ENCODE measurements around the gene SHISAL1. TPM values are rescaled to one million over a fixed set of nuclear protein-coding genes. Genes with fewer than 3 reads are reported as not detected.

SHISAL1 gene
- total and polyA plus RNA-seq, 2 donors (not counting 1 experiment from before 2014, with no cell fraction given), result not detected

- no peak overlapping the region for H3K4me2 ChIP-seq (replicated peaks; ENCODE audit: low read depth, low read length, poor library complexity, severe bottlenecking)
- no peaks in the 10 kb centered on the region for H3K36me3 ChIP-seq (replicated peaks in 1 of 2; ENCODE audit: control extremely low read depth in 1 of 2, control insufficient read depth in 1 of 2, extremely low read depth in 1 of 2, insufficient read depth in 2 of 2, low read length in 1 of 2)
- peaks cover 0 to 3% (median 0%) of the 10 kb centered on the region in 3 donors for H3K9me3 ChIP-seq (ENCODE audit: control extremely low read depth in 1 of 3, control insufficient read depth in 2 of 3, insufficient read depth in 1 of 3, low read length in 2 of 3)
- no peaks in the 10 kb centered on the region for H3K9me3 Mint-ChIP-seq (ENCODE audit: insufficient read depth)
- no peak overlapping the region for H3K4me3 Mint-ChIP-seq
- H3K27me3 Mint-ChIP-seq, result peaks cover 24% of the 10 kb centered on the region
- ATAC-seq (ENCODE audit: low read depth) (no peak), DNase-seq (no peak)
- no peak overlapping the region for H2AFZ ChIP-seq (ENCODE audit: insufficient read depth, low read depth, low read length, poor library complexity, severe bottlenecking)
- H3K4me1 ChIP-seq (ENCODE audit: control insufficient read depth in 2 of 2, insufficient read depth in 2 of 2, low read length in 2 of 2), result peaks cover 3% of the 10 kb centered on the region in 2 donors
- intact Hi-C loops (cut with micrococcal nuclease), result no loop called here
- no peak overlapping the region for H3K27ac Mint-ChIP-seq
- H3K27me3 ChIP-seq (replicated peaks in 1 of 4; ENCODE audit: control extremely low read depth in 1 of 4, control insufficient read depth in 3 of 4, insufficient read depth in 4 of 4, low read length in 3 of 4), result peaks cover 0 to 11% (median 0%) of the 10 kb centered on the region in 4 experiments
- no peaks in the 10 kb centered on the region for H3K79me2 ChIP-seq (ENCODE audit: control insufficient read depth, insufficient read depth, low read length)
- TF ChIP-seq EZH2 (IDR thresholded peaks at IDR 0.05; ENCODE audit: borderline replicate concordance, insufficient read depth, low read depth, low read length, poor library complexity, severe bottlenecking), result no peak
- no peak for TF ChIP-seq CTCF (IDR thresholded peaks at IDR 0.05)
- no peak overlapping the region for H3K4me3 ChIP-seq (ENCODE audit: control extremely low read depth in 1 of 5, extremely low read depth in 1 of 5, insufficient read depth in 1 of 5, low read depth in 2 of 5, low read length in 4 of 5)
- no peak overlapping the region for H3K9ac ChIP-seq (ENCODE audit: low read length)
- 80% methylated on average over 2 of the region's 5 CpGs for WGBS (ENCODE audit: insufficient coverage)
- H4K20me1 ChIP-seq (ENCODE audit: control insufficient read depth, insufficient read depth, low read length, poor library complexity, severe bottlenecking), result no peaks in the 10 kb centered on the region
- CTCF ChIA-PET, result no interaction called here
- H3K27ac ChIP-seq (ENCODE audit: low read length in 2 of 2), result no peak overlapping the region
- H3K4me1 Mint-ChIP-seq, result peaks cover 4% of the 10 kb centered on the region
- POLR2A ChIA-PET, result no interaction called here
Measured at GRCh38 chr22:44267856-44268255, 44.9 kb downstream of the SHISAL1 start.

GRCh38 chr22:44266796-44267760, 45.7 kb downstream of the SHISAL1 start:
- Histone ChIP-seq H3K79me2 (ENCODE audit: control insufficient read depth, insufficient read depth, low read length) (no peaks in the 10 kb centered on the region), H3K9ac (ENCODE audit: low read length) (no peak overlapping the region)
- CTCF ChIA-PET, result no interaction called here

More at GRCh38 chr22:44266796-44267760, 45.7 kb downstream of the SHISAL1 start:
- Mint-ChIP-seq H3K27ac (no peak overlapping the region), H3K9me3 (ENCODE audit: insufficient read depth) (no peaks in the 10 kb centered on the region), H3K4me3 (no peak overlapping the region), H3K27me3 (peaks cover 24% of the 10 kb centered on the region), H3K4me1 (peaks cover under 1% of the 10 kb centered on the region)
- peaks cover 0 to 3% (median 0%) of the 10 kb centered on the region in 3 donors for H3K9me3 ChIP-seq (ENCODE audit: control extremely low read depth in 1 of 3, control insufficient read depth in 2 of 3, insufficient read depth in 1 of 3, low read length in 2 of 3)
- H3K4me3 ChIP-seq (ENCODE audit: control extremely low read depth in 1 of 5, extremely low read depth in 1 of 5, insufficient read depth in 1 of 5, low read depth in 2 of 5, low read length in 4 of 5), result no peak overlapping the region
- no peaks in the 10 kb centered on the region for H3K36me3 ChIP-seq (replicated peaks in 1 of 2; ENCODE audit: control extremely low read depth in 1 of 2, control insufficient read depth in 1 of 2, extremely low read depth in 1 of 2, insufficient read depth in 2 of 2, low read length in 1 of 2)
- TF ChIP-seq EZH2 (IDR thresholded peaks at IDR 0.05; ENCODE audit: borderline replicate concordance, insufficient read depth, low read depth, low read length, poor library complexity, severe bottlenecking) (no peak), CTCF (IDR thresholded peaks at IDR 0.05) (no peak)
- no peak overlapping the region for H3K4me2 ChIP-seq (replicated peaks; ENCODE audit: low read depth, low read length, poor library complexity, severe bottlenecking)
- POLR2A ChIA-PET, result no interaction called here
- DNase-seq (no peak), ATAC-seq (ENCODE audit: low read depth) (no peak)
- no peaks in the 10 kb centered on the region for H4K20me1 ChIP-seq (ENCODE audit: control insufficient read depth, insufficient read depth, low read length, poor library complexity, severe bottlenecking)
- no peaks in the 10 kb centered on the region for H3K4me1 ChIP-seq (ENCODE audit: control insufficient read depth in 2 of 2, insufficient read depth in 2 of 2, low read length in 2 of 2)
- intact Hi-C loops (cut with micrococcal nuclease), result no loop called here
- H2AFZ ChIP-seq (ENCODE audit: insufficient read depth, low read depth, low read length, poor library complexity, severe bottlenecking), result no peak overlapping the region
- peaks cover 0 to 11% (median 0%) of the 10 kb centered on the region in 4 experiments for H3K27me3 ChIP-seq (replicated peaks in 1 of 4; ENCODE audit: control extremely low read depth in 1 of 4, control insufficient read depth in 3 of 4, insufficient read depth in 4 of 4, low read length in 3 of 4)
- no peak overlapping the region for H3K27ac ChIP-seq (ENCODE audit: low read length in 2 of 2)
- WGBS (ENCODE audit: insufficient coverage), result 84% methylated on average over 19 of the region's 26 CpGs
